Mesenchymal stem cell (in vitro differentiated cells and primary cell): Measurements from ENCODE around the gene CADM1.
A peak's percentile ranks its signal among the peaks of the same experiment; 100 is the strongest.

Experiments used
- DNase-seq: peaks from one replicate; pipeline ENCODE4 v3.0.0-alpha.2; 2013
- H2AFZ ChIP-seq: one replicate; pipeline ENCODE4 v1.6.1; 2013; ENCODE audit warnings: low read depth, mild to moderate bottlenecking, control low read depth, inconsistent platforms, low read length, moderate library complexity
- H2AK5ac ChIP-seq: 2 replicates; pipeline ENCODE4 v1.6.1; 2013; ENCODE audit warnings: low read length, moderate library complexity, mild to moderate bottlenecking, inconsistent platforms; ENCODE audit not compliant: severe bottlenecking
- H2BK120ac ChIP-seq: one replicate; pipeline ENCODE4 v1.6.1; 2013; ENCODE audit warnings: low read depth, mild to moderate bottlenecking, inconsistent platforms, low read length, moderate library complexity
- H2BK12ac ChIP-seq, 2 experiments: one replicate each; pipeline ENCODE4 v1.6.1; 2013; ENCODE audit warnings: inconsistent platforms in 2 of 2, low read length in 2 of 2, mild to moderate bottlenecking in 2 of 2, moderate library complexity in 2 of 2, control low read depth in 1 of 2
- H2BK15ac ChIP-seq: one replicate; pipeline ENCODE4 v1.6.1; 2013; ENCODE audit warnings: mild to moderate bottlenecking, low read depth, inconsistent platforms; ENCODE audit not compliant: poor library complexity, severe bottlenecking
- H2BK5ac ChIP-seq: 2 replicates; pipeline ENCODE4 v1.6.1; 2013; ENCODE audit warnings: low read depth, mild to moderate bottlenecking, low read length, control low read depth, inconsistent platforms; ENCODE audit not compliant: poor library complexity, severe bottlenecking
- H3K14ac ChIP-seq, 2 experiments: one replicate each; pipeline ENCODE4 v1.6.1; 2013; ENCODE audit warnings: inconsistent platforms in 2 of 2, low read length in 2 of 2, control low read depth in 1 of 2, mild to moderate bottlenecking in 1 of 2, moderate library complexity in 1 of 2
- H3K18ac ChIP-seq, 2 experiments: one replicate each; pipeline ENCODE4 v1.6.1; 2013; ENCODE audit warnings: inconsistent platforms in 2 of 2, low read length in 2 of 2, control low read depth in 1 of 2, low read depth in 1 of 2, mild to moderate bottlenecking in 1 of 2
- H3K23ac ChIP-seq, 2 experiments: one replicate each; pipeline ENCODE4 v1.6.1; 2013; ENCODE audit warnings: inconsistent platforms in 2 of 2, low read length in 2 of 2, mild to moderate bottlenecking in 2 of 2, moderate library complexity in 2 of 2, control low read depth in 1 of 2
- H3K27ac ChIP-seq: 2 replicates; pipeline ENCODE4 v1.5.1; 2013; ENCODE audit warnings: mild to moderate bottlenecking, moderate library complexity, low read length, control low read depth, inconsistent platforms; ENCODE audit not compliant: poor library complexity, severe bottlenecking
- H3K27me3 ChIP-seq, 2 experiments: 2 replicates each; pipeline versions ENCODE4 v1.6.1 to v1.7.0; 2013; ENCODE audit warnings: low read length in 2 of 2, mild to moderate bottlenecking in 2 of 2, moderate library complexity in 2 of 2, control low read depth in 1 of 2, inconsistent platforms in 1 of 2; ENCODE audit not compliant: control insufficient read depth in 1 of 2, insufficient read depth in 1 of 2
- H3K36me3 ChIP-seq, 2 experiments: 2 replicates each; pipeline versions ENCODE4 v1.6.1 to v1.7.0; 2013; ENCODE audit warnings: low read length in 2 of 2, control low read depth in 1 of 2, inconsistent platforms in 1 of 2, low read depth in 1 of 2, mild to moderate bottlenecking in 1 of 2; ENCODE audit not compliant: insufficient read depth in 2 of 2, control insufficient read depth in 1 of 2
- H3K4ac ChIP-seq, 2 experiments: one replicate each; pipeline ENCODE4 v1.6.1; 2013; ENCODE audit warnings: inconsistent platforms in 2 of 2, low read length in 2 of 2, mild to moderate bottlenecking in 2 of 2, moderate library complexity in 2 of 2, control low read depth in 1 of 2, low read depth in 1 of 2
- H3K4me1 ChIP-seq: 2 replicates; pipeline ENCODE4 v1.6.1; 2013; ENCODE audit warnings: low read depth, low read length, control low read depth; ENCODE audit not compliant: control insufficient read depth, insufficient read depth
- H3K4me2 ChIP-seq: 2 replicates; pipeline ENCODE4 v1.6.1; 2013; ENCODE audit warnings: low read length, mild to moderate bottlenecking, inconsistent platforms; ENCODE audit not compliant: poor library complexity, severe bottlenecking
- H3K4me3 ChIP-seq, 2 experiments: 2 replicates each; pipeline versions ENCODE4 v1.5.1 to v1.7.0; 2013; ENCODE audit warnings: low read length in 2 of 2, mild to moderate bottlenecking in 2 of 2, control low read depth in 1 of 2, low read depth in 1 of 2; ENCODE audit not compliant: insufficient read depth in 1 of 2
- H3K79me1 ChIP-seq: replicated peaks from 2 replicates; pipeline ENCODE4 v1.6.1; 2013; ENCODE audit warnings: mild to moderate bottlenecking, control low read depth, low read length, inconsistent platforms; ENCODE audit not compliant: poor library complexity, severe bottlenecking
- H3K9ac ChIP-seq: 2 replicates; pipeline ENCODE4 v1.7.0; 2013; ENCODE audit warnings: mild to moderate bottlenecking, low read length, moderate library complexity
- H3K9me3 ChIP-seq: 2 replicates; pipeline ENCODE4 v1.7.0; 2013; ENCODE audit warnings: mild to moderate bottlenecking, low read length; ENCODE audit not compliant: control insufficient read depth
- H4K8ac ChIP-seq: one replicate; pipeline ENCODE4 v1.6.1; 2013; ENCODE audit warnings: inconsistent platforms, mild to moderate bottlenecking, low read length, moderate library complexity
- H4K91ac ChIP-seq: one replicate; pipeline ENCODE4 v1.6.1; 2013; ENCODE audit warnings: mild to moderate bottlenecking, low read length, inconsistent platforms
- WGBS: methylation state at CpG from one replicate; pipeline ENCODE4 v1.1.7; 2013; ENCODE audit warnings: mixed read lengths; 5-methylcytosine and 5-hydroxymethylcytosine counted together

CADM1 gene

GRCh38 chr11:115284773-115285172, 219.4 kb downstream of the CADM1 start:
- Histone ChIP-seq H3K36me3 (no peaks in the 10 kb centered on the region), H2BK5ac (no peak overlapping the region), H3K4me1 (peaks cover under 1% of the 10 kb centered on the region), H3K4ac (no peak overlapping the region), H4K8ac (no peak overlapping the region), H3K23ac (no peak overlapping the region), H3K9me3 (no peaks in the 10 kb centered on the region), H3K4me2 (no peak overlapping the region), H2BK12ac (no peak overlapping the region), H3K9ac (no peak overlapping the region), H3K14ac (no peak overlapping the region), H3K4me3 (no peak overlapping the region), H3K27ac (no peak overlapping the region), H3K18ac (no peak overlapping the region), H2BK15ac (no peak overlapping the region), H2AFZ (no peak overlapping the region), H3K79me1 (peaks cover 13% of the 10 kb centered on the region), H2BK120ac (no peak overlapping the region), H3K27me3 (no peaks in the 10 kb centered on the region), H2AK5ac (no peak overlapping the region), H4K91ac (no peak overlapping the region)
- WGBS, result 80% methylated on average over 4 of the region's 4 CpGs
- DNase-seq, result no peak

GRCh38 chr11:115282923-115283322, 221.3 kb downstream of the CADM1 start:
- no peak overlapping the region for H2AK5ac ChIP-seq
- H3K23ac ChIP-seq, result no peak overlapping the region
- peaks cover 2% of the 10 kb centered on the region for H3K4me1 ChIP-seq
- H2BK12ac ChIP-seq, result no peak overlapping the region
- no peak overlapping the region for H3K9ac ChIP-seq
- H3K27me3 ChIP-seq, result no peaks in the 10 kb centered on the region
- no peak overlapping the region for H3K4me2 ChIP-seq
- no peak for DNase-seq
- H3K4me3 ChIP-seq, result no peak overlapping the region
- no peak overlapping the region for H3K4ac ChIP-seq
- H4K8ac ChIP-seq, result no peak overlapping the region
- H3K79me1 ChIP-seq, result peaks cover 10% of the 10 kb centered on the region
- no peaks in the 10 kb centered on the region for H3K9me3 ChIP-seq
- no peak overlapping the region for H2BK120ac ChIP-seq
- H3K36me3 ChIP-seq, result no peaks in the 10 kb centered on the region
- H3K27ac ChIP-seq, result no peak overlapping the region
- no peak overlapping the region for H2BK15ac ChIP-seq
- 92% methylated on average over 3 of the region's 4 CpGs for WGBS
- H2BK5ac ChIP-seq, result no peak overlapping the region
- H2AFZ ChIP-seq, result no peak overlapping the region
- H3K18ac ChIP-seq, result no peak overlapping the region
- no peak overlapping the region for H4K91ac ChIP-seq
- H3K14ac ChIP-seq, result no peak overlapping the region

GRCh38 chr11:115280775-115281174, 223.4 kb downstream of the CADM1 start:
- no peak overlapping the region for H2BK15ac ChIP-seq
- no peak overlapping the region for H2AFZ ChIP-seq
- H2BK5ac ChIP-seq, result no peak overlapping the region
- no peak overlapping the region for H3K4ac ChIP-seq
- no peak overlapping the region for H3K14ac ChIP-seq
- H4K91ac ChIP-seq, result no peak overlapping the region
- peak overlapping the region in 1 of 2 experiments; percentile 35 for H2BK12ac ChIP-seq
- peak overlapping the region; percentile 77 for H2BK120ac ChIP-seq
- H2AK5ac ChIP-seq, result peak overlapping the region; percentile 22
- H3K9ac ChIP-seq, result no peak overlapping the region
- H3K23ac ChIP-seq, result no peak overlapping the region
- H3K9me3 ChIP-seq, result no peaks in the 10 kb centered on the region
- no peak overlapping the region for H3K4me2 ChIP-seq
- H3K4me3 ChIP-seq, result no peak overlapping the region
- H4K8ac ChIP-seq, result peak overlapping the region; percentile 12
- peaks cover 2% of the 10 kb centered on the region for H3K4me1 ChIP-seq
- DNase-seq, result no peak
- WGBS, result 61% methylated on average over 5 of the region's 5 CpGs
- peaks cover 15% of the 10 kb centered on the region for H3K79me1 ChIP-seq
- no peaks in the 10 kb centered on the region for H3K36me3 ChIP-seq
- peak overlapping the region in 1 of 2 experiments; percentile 28 for H3K18ac ChIP-seq
- H3K27me3 ChIP-seq, result no peaks in the 10 kb centered on the region
- H3K27ac ChIP-seq, result peak overlapping the region; percentile 47

- no peaks in the 10 kb centered on the region for H3K27me3 ChIP-seq
- H3K18ac ChIP-seq, result peak overlapping the region; percentile 58 to 76
- no peaks in the 10 kb centered on the region for H3K36me3 ChIP-seq
- no peak overlapping the region for H3K4me3 ChIP-seq
- no peak overlapping the region for H3K14ac ChIP-seq
- peak; percentile 61 for DNase-seq
- H3K9me3 ChIP-seq, result no peaks in the 10 kb centered on the region
- 44% methylated on average over 8 of the region's 10 CpGs for WGBS
- H2BK12ac ChIP-seq, result peak overlapping the region; percentile 68 to 95
- peaks cover 3% of the 10 kb centered on the region for H3K4me1 ChIP-seq
- peak overlapping the region in 1 of 2 experiments; percentile 24 for H3K4ac ChIP-seq
- peaks cover 14% of the 10 kb centered on the region for H3K79me1 ChIP-seq
- H4K8ac ChIP-seq, result peak overlapping the region; percentile 55
- no peak overlapping the region for H2BK120ac ChIP-seq
- H2BK15ac ChIP-seq, result peak overlapping the region; percentile 71
- H3K27ac ChIP-seq, result peak overlapping the region; percentile 47
- H3K9ac ChIP-seq, result no peak overlapping the region
- peak overlapping the region; percentile 65 for H4K91ac ChIP-seq
- H3K4me2 ChIP-seq, result no peak overlapping the region
- no peak overlapping the region for H2AFZ ChIP-seq
- no peak overlapping the region for H3K23ac ChIP-seq
- H2BK5ac ChIP-seq, result no peak overlapping the region
- H2AK5ac ChIP-seq, result peak overlapping the region; percentile 57
Observed at GRCh38 chr11:115279813-115280761, 224.1 kb downstream of the CADM1 start.
